DMS79 treated with DMSO at 0.1 percent for 48 hours (cell line): ENCODE results near the gene UCHL5.
"Not testable (repeated sequence)": the region's sequence is repeated elsewhere in the genome, so short reads cannot be mapped to it uniquely, and the experiment has no call there.

ENCODE experiments used
- DNase-seq: peaks from one replicate; lab custom pipeline; 2025; lab: John Stamatoyannopoulos, UW

The UCHL5 gene

GRCh38 chr1:193009501-193009900 lies 49.7 kb downstream of the UCHL5 start:
- no peak for DNase-seq

- DNase-seq, result no peak
Measured at GRCh38 chr1:193005785-193006184, 53.4 kb downstream of the UCHL5 start.

- no peak for DNase-seq
Measured at GRCh38 chr1:192998536-192998935, 60.6 kb downstream of the UCHL5 start.

- DNase-seq, result no peak
Measured at GRCh38 chr1:192994141-192994540, 65.0 kb downstream of the UCHL5 start.

- no peak for DNase-seq
Measured at GRCh38 chr1:192993426-192994085, 65.6 kb downstream of the UCHL5 start.

GRCh38 chr1:192986748-192987334 lies 72.3 kb downstream of the UCHL5 start:
- DNase-seq, result not testable (repeated sequence)

GRCh38 chr1:192986110-192986747 lies 72.9 kb downstream of the UCHL5 start:
- DNase-seq, result no peak

- no peak for DNase-seq
Measured at GRCh38 chr1:192984080-192984479, 75.1 kb downstream of the UCHL5 start.

- DNase-seq, result no peak
Measured at GRCh38 chr1:192983349-192983980, 75.7 kb downstream of the UCHL5 start.

GRCh38 chr1:192980856-192981255 lies 78.3 kb downstream of the UCHL5 start:
- DNase-seq, result no peak

GRCh38 chr1:192980334-192980733 lies 78.8 kb downstream of the UCHL5 start:
- DNase-seq, result not testable (repeated sequence)

GRCh38 chr1:192979542-192979941 lies 79.6 kb downstream of the UCHL5 start:
- no peak for DNase-seq

GRCh38 chr1:192978195-192978710 lies 80.9 kb downstream of the UCHL5 start:
- DNase-seq, result no peak

- DNase-seq, result no peak
Measured at GRCh38 chr1:192977089-192977706, 82.0 kb downstream of the UCHL5 start.

- no peak for DNase-seq
Measured at GRCh38 chr1:192976576-192976975, 82.6 kb downstream of the UCHL5 start.

GRCh38 chr1:192974701-192975100 lies 84.5 kb downstream of the UCHL5 start:
- DNase-seq, result no peak

GRCh38 chr1:192973988-192974387 lies 85.2 kb downstream of the UCHL5 start:
- DNase-seq, result no peak

GRCh38 chr1:192973202-192973601 lies 86.0 kb downstream of the UCHL5 start:
- no peak for DNase-seq

GRCh38 chr1:192969091-192969490 lies 90.1 kb downstream of the UCHL5 start:
- DNase-seq, result no peak

GRCh38 chr1:192968323-192968722 lies 90.8 kb downstream of the UCHL5 start:
- no peak for DNase-seq

GRCh38 chr1:192967901-192968300 lies 91.3 kb downstream of the UCHL5 start:
- no peak for DNase-seq

GRCh38 chr1:192967211-192967877 lies 91.8 kb downstream of the UCHL5 start:
- DNase-seq, result no peak
